ENCODE data around the gene TNFRSF8. TPM values are rescaled to one million over a fixed set of nuclear protein-coding genes. Genes with fewer than 3 reads are reported as not detected.
A peak's percentile ranks its signal among the peaks of the same experiment; 100 is the strongest.

Gene TNFRSF8
- total and polyA plus RNA-seq, 2 of the 4 experiments (the other 2 are of a cell fraction) = under 0.01 to 0.31 TPM

DNA sequence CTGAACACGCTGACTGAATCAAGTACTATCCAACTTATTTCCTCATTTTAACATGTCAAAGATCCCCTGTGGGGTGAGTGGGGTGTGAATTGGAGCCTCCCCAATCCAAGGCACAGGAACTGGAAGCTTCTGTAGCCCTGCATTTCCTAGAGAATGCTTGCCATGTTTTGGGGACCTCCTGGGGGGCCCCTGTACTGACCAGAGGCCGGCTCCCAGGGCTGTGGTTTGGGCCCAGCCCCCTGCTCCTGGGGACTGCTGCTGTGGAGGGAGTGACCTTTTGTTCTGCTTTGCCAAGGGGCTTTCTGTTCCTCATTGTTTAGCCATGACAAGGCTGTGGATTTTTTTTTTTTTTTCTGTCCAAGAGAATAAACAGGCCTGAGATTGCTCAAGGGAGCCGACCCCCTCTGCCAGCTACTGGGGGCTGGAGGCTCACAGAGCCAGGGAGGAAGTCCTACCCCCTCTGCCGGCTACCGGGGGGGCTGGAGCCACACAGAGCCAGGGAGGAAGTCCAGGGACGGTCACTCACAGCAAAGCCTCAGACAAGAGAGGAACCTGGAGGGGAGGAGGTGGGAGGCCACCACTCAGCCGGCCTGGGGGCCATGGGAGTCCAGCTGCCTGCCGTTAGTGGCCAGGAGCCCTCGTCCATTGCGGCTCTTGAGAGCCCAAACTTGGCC lies 121.0 kb downstream of the TNFRSF8 start:
- ChIA-PET CTCF (interaction anchor here (0.9 to 2.3 kb wide), 2 partner anchors 33 to 59 kb away, joined by 6 to 9 read pairs; no protein-coding TSS in a partner anchor), POLR2A (ENCODE audit: unreplicated experiment) (no interaction called here)
- peak overlapping the region; percentile 82 for H2BK20ac ChIP-seq (ENCODE audit: low read depth, low read length)
- H3K79me1 ChIP-seq (ENCODE audit: low read depth in 1 of 2, low read length in 2 of 2) = peaks cover 0 to 4% of the 10 kb centered on the region in 2 experiments; a peak in 3 of 4 replicates
- peak overlapping the region; percentile 81 for H3K18ac ChIP-seq (ENCODE audit: low read depth, low read length)
- H4K8ac ChIP-seq (ENCODE audit: low read depth in 2 of 2, low read length in 2 of 2) = peak overlapping the region; percentile 95
- H4K91ac ChIP-seq (ENCODE audit: insufficient read depth, low read depth, low read length) = peak overlapping the region; percentile 96
- peak overlapping the region; percentile 82 for H2AK9ac ChIP-seq (replicated peaks; ENCODE audit: low read depth, low read length, poor library complexity)
- no peaks in the 10 kb centered on the region for H3K9me1 ChIP-seq (ENCODE audit: insufficient read depth, low read length)
- peak overlapping the region; percentile 26; the same call in 1 of the 2 replicates for H3K4me2 ChIP-seq (ENCODE audit: low read depth, low read length)
- H3K27me3 ChIP-seq (ENCODE audit: control insufficient read depth, insufficient read depth, low read length) = no peaks in the 10 kb centered on the region
- no TSS peak for BruUV-seq (replicated peaks)
- no peaks in the 10 kb centered on the region for H4K20me1 ChIP-seq (ENCODE audit: insufficient read depth, low read length)
- peak overlapping the region; percentile 87; the same call in 1 of the 2 replicates for H3K23ac ChIP-seq (ENCODE audit: low read depth, low read length)
- no peak overlapping the region for H3K4me3 ChIP-seq (ENCODE audit: insufficient read depth, low read depth, low read length)
- H3K14ac ChIP-seq (replicated peaks; ENCODE audit: low read depth, low read length) = peak overlapping the region; percentile 61
- H2BK120ac ChIP-seq (ENCODE audit: low read depth, low read length) = peak overlapping the region; percentile 90
- no peaks in the 10 kb centered on the region for H3K9me3 ChIP-seq (ENCODE audit: control insufficient read depth, insufficient read depth, low read length)
- H2BK5ac ChIP-seq (ENCODE audit: low read depth, low read length, poor library complexity, severe bottlenecking) = peak overlapping the region; percentile 25
- peak overlapping the region; percentile 90 for H4K5ac ChIP-seq (ENCODE audit: low read depth, low read length)
- 0% methylated on average over 2 of the region's 10 CpGs; no CpG with 5 or more reads in 1 of the 2 experiments for WGBS, 2 experiments (ENCODE audit: extremely low coverage in 2 of 2, insufficient read length in 1 of 2)
- dilution Hi-C loops (cut with HindIII; ENCODE audit: low sequenced_read_pairs, unreplicated experiment) (no loop called here), in situ Hi-C loops (cut with MboI; ENCODE audit: low sequenced_read_pairs) (no loop called here), intact Hi-C loops (cut with micrococcal nuclease) (no loop called here)
- H3K4me1 ChIP-seq (ENCODE audit: control insufficient read depth, insufficient read depth, low read length) = peaks cover 34% of the 10 kb centered on the region
- peak overlapping the region; percentile 88 for H3K4ac ChIP-seq (ENCODE audit: low read depth, low read length)
- ATAC-seq (ENCODE audit: low read depth) = peak; percentile 86
- no peaks in the 10 kb centered on the region for H3K36me3 ChIP-seq (ENCODE audit: control insufficient read depth, insufficient read depth, low read length)
- peak; percentile 85 for DNase-seq
- peak overlapping the region; percentile 83 for H2AFZ ChIP-seq (replicated peaks; ENCODE audit: low read length, poor library complexity)
- H3K56ac ChIP-seq (ENCODE audit: extremely low read depth, insufficient read depth, low read length) = peak overlapping the region; percentile 43; the same call in 1 of the 2 replicates
- peak overlapping the region; percentile 89 for H2BK15ac ChIP-seq (ENCODE audit: low read depth, low read length)
- peak overlapping the region; percentile 58 for H3K9ac ChIP-seq (ENCODE audit: low read depth, low read length)
- peak overlapping the region; percentile 69 for H3K27ac ChIP-seq (ENCODE audit: insufficient read depth, low read length)
- peak overlapping the region; percentile 92 for H2AK5ac ChIP-seq (ENCODE audit: low read depth, low read length)
- TF ChIP-seq, protein P1, sequence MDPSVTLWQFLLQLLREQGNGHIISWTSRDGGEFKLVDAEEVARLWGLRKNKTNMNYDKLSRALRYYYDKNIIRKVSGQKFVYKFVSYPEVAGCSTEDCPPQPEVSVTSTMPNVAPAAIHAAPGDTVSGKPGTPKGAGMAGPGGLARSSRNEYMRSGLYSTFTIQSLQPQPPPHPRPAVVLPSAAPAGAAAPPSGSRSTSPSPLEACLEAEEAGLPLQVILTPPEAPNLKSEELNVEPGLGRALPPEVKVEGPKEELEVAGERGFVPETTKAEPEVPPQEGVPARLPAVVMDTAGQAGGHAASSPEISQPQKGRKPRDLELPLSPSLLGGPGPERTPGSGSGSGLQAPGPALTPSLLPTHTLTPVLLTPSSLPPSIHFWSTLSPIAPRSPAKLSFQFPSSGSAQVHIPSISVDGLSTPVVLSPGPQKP (IDR thresholded peaks at IDR 0.05; ENCODE audit: borderline replicate concordance, low read depth, low read length) = no peak
- TF ChIP-seq USF2 (IDR thresholded peaks at IDR 0.05; ENCODE audit: low read depth, low read length) (no peak), MAZ (IDR thresholded peaks at IDR 0.05; ENCODE audit: borderline replicate concordance, low read depth, low read length) (peak; percentile 97), SMC3 (IDR thresholded peaks at IDR 0.05; ENCODE audit: low read depth, low read length) (peak; percentile 53; the same call in 1 of the 2 replicates), CEBPB (IDR thresholded peaks at IDR 0.05; ENCODE audit: low read depth, low read length) (peak; percentile 89), MAFK (IDR thresholded peaks at IDR 0.05; ENCODE audit: low read depth, low read length) (no peak), NFE2L2 (IDR thresholded peaks at IDR 0.05; ENCODE audit: low read depth, low read length) (no peak), RFX5 (IDR thresholded peaks at IDR 0.05; ENCODE audit: low read depth, low read length) (no peak), RCOR1 (IDR thresholded peaks at IDR 0.05; ENCODE audit: insufficient replicate concordance, low read length) (no peak), POLR2A (IDR thresholded peaks at IDR 0.05; ENCODE audit: low read depth, low read length) (peak; percentile 48; the same call in 1 of the 2 replicates), BHLHE40 (IDR thresholded peaks at IDR 0.05; ENCODE audit: low read depth, low read length) (no peak), CHD1 (IDR thresholded peaks at IDR 0.05; ENCODE audit: low read depth, low read length) (no peak), MXI1 (IDR thresholded peaks at IDR 0.05; ENCODE audit: borderline replicate concordance, low read depth, low read length) (no peak)
- TF ChIP-seq, protein P2, sequence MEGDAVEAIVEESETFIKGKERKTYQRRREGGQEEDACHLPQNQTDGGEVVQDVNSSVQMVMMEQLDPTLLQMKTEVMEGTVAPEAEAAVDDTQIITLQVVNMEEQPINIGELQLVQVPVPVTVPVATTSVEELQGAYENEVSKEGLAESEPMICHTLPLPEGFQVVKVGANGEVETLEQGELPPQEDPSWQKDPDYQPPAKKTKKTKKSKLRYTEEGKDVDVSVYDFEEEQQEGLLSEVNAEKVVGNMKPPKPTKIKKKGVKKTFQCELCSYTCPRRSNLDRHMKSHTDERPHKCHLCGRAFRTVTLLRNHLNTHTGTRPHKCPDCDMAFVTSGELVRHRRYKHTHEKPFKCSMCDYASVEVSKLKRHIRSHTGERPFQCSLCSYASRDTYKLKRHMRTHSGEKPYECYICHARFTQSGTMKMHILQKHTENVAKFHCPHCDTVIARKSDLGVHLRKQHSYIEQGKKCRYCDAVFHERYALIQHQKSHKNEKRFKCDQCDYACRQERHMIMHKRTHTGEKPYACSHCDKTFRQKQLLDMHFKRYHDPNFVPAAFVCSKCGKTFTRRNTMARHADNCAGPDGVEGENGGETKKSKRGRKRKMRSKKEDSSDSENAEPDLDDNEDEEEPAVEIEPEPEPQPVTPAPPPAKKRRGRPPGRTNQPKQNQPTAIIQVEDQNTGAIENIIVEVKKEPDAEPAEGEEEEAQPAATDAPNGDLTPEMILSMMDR (conservative IDR thresholded peaks at IDR 0.05; ENCODE audit: low read depth, low read length) = peak; percentile 51

All from IMR-90 (cell line).